GM19438 (cell line): Measurements from ENCODE around the gene IL17RB.

Experiments used
- ATAC-seq: cut with Tn5 transposase; IDR thresholded peaks from one replicate; pipeline ENCODE4 v1.9.1; 2021; ENCODE audit warnings: low read depth; ENCODE audit not compliant: unreplicated experiment

The IL17RB gene

DNA sequence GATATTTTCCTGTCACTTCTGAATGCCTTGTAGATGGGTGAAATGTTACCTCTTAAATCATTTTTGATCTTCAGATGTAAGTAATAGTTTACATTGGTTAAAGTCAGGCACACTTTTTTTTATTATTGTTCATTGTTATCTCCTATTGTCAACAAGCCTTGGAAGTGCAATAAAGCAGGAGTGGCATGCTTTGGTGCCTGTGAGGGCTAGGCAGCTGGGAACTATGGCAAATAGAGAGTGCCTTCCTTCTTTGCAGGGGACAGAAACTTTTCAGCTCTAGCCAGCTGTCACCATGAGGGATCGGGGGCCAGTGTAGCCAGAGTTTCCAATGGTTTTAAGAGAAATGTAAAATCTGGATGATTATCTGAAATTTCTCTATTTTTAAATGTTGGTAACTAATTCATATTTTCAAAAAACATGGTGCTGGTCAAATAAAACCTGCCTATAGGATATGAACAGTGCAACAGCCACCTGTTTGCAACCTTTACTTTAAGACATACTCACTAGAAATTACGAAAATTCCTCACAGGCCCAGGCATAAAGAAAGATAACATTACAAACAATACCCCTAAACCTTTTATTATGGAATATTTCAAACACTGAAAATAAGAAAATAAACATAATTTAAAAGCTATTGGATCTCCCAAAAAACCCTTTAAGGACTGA is 54.4 kb downstream of the IL17RB start:
- no peak for ATAC-seq

- ATAC-seq, result no peak
These were observed 55.7 kb downstream of the IL17RB start for GRCh38 chr3:53902067-53902466.

DNA sequence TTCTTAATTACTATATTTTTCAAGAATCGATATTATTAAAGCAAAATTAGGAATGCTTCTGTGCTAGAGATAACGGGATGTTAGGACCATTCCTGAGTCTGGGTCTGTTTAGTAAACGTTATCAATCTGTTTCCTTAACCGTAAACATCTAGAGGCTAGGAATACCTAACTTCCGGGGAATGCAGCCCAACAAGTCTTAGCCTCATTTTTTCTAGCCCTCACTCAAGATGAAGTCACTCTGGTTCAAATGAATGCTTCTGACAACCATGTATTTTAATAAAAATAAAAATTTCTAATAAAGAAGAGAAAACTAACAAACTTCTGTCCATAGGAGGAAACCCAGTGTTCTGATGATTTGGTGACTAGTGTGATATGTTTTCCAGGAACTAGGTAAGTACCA is 56.3 kb downstream of the IL17RB start:
- no peak for ATAC-seq

DNA sequence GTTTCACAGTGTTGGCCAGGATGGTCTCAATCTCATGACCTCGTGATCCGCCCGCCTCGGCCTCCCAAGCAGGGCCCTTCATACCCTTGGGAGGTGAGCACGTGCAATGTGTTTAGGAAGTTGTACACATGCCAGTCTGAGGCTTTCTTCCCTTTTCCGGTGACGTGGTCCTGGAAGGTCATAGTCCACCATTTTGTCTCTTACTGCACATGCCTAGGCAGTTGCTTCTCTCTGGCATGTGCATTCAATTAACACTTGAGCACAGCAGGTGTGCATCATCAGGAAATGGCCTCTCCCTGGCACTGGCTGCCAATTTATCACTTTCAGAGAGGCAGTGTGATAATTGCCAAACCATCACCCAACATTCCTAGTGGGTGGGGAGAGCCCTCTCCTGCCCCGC is 67.0 kb downstream of the IL17RB start:
- ATAC-seq, result no peak
